Natural killer cell (primary cell): ENCODE data around the gene TNRC6B. TPM values are rescaled to one million over a fixed set of nuclear protein-coding genes. Genes with fewer than 3 reads are reported as not detected.

ENCODE experiments used
- ATAC-seq, 3 donors: fragments of 150-1000 bp in 2 of 3; fragments of 200-7000 bp in 1 of 3; cut with Tn5 transposase; 1 replicate in 1 of 3; 2 replicates in 2 of 3; pipeline ENCODE4 v1.10.0; 2021; ENCODE audit warnings: mild to moderate bottlenecking in 2 of 3, moderate library complexity in 2 of 3
- DNase-seq, 2 donors: peaks; one replicate each; pipeline versions ENCODE4 v3.0.0 to v3.0.0-alpha.2; 2013 to 2021; ENCODE audit warnings: mixed read lengths in 1 of 2
- H3K27ac ChIP-seq: one replicate; pipeline ENCODE4 v1.5.1; 2013; ENCODE audit warnings: mild to moderate bottlenecking, low read length
- H3K27me3 ChIP-seq: one replicate; pipeline ENCODE4 v1.6.1; 2013; ENCODE audit warnings: low read length; ENCODE audit not compliant: control insufficient read depth, insufficient read depth
- H3K36me3 ChIP-seq: one replicate; pipeline ENCODE4 v1.6.1; 2013; ENCODE audit warnings: low read length; ENCODE audit not compliant: control insufficient read depth, insufficient read depth
- H3K4me1 ChIP-seq: one replicate; pipeline ENCODE4 v1.6.1; 2013; ENCODE audit warnings: low read length; ENCODE audit not compliant: control insufficient read depth, insufficient read depth
- H3K4me3 ChIP-seq: one replicate; pipeline ENCODE4 v1.5.1; 2013; ENCODE audit warnings: low read length
- H3K9me3 ChIP-seq: one replicate; pipeline ENCODE4 v1.6.1; 2013; ENCODE audit warnings: low read length; ENCODE audit not compliant: control insufficient read depth, insufficient read depth
- H3K27ac Mint-ChIP-seq, 2 donors: one replicate each; pipeline ENCODE4 v1.8.0; 2022; ENCODE audit warnings: mild to moderate bottlenecking in 2 of 2, mixed read lengths in 2 of 2, moderate library complexity in 1 of 2
- H3K27me3 Mint-ChIP-seq, 2 donors: one replicate each; pipeline ENCODE4 v1.8.0; 2022; ENCODE audit warnings: low read depth in 2 of 2, mixed read lengths in 2 of 2
- H3K36me3 Mint-ChIP-seq: one replicate; pipeline ENCODE4 v1.8.0; 2022; ENCODE audit warnings: mixed read lengths
- H3K4me1 Mint-ChIP-seq, 2 donors: one replicate each; pipeline ENCODE4 v1.8.0; 2022; ENCODE audit warnings: mixed read lengths in 2 of 2
- H3K4me3 Mint-ChIP-seq: one replicate; pipeline ENCODE4 v1.8.0; 2022; ENCODE audit warnings: mild to moderate bottlenecking, moderate library complexity, mixed read lengths
- H3K9me3 Mint-ChIP-seq, 2 donors: one replicate each; pipeline ENCODE4 v1.8.0; 2022; ENCODE audit warnings: mixed read lengths in 2 of 2
- CTCF ChIP-seq: fragments of 200-600 bp; IDR thresholded peaks from one replicate; pipeline ENCODE4 v1.8.0; 2022; ENCODE audit warnings: antibody characterized with exemption
- WGBS: methylation state at CpG from one replicate; pipeline ENCODE4 v1.1.7; 2013; ENCODE audit warnings: missing lambda C conversion rate; ENCODE audit not compliant: insufficient coverage; 5-methylcytosine and 5-hydroxymethylcytosine counted together
- intact Hi-C: fragments of 100-400 bp; cut with micrococcal nuclease; formaldehyde crosslinking; loops from one replicate; pipeline ENCODE4 v1.14.2; 2022
- total RNA-seq, 4 donors: library from RNA; stranded (reverse); fragments of 120-200 nt in 1 of 4; gene quantifications; one replicate each; pipeline versions ENCODE4 v1.2.3 to v1.2.4, GENCODE V29; 2013 to 2022

The TNRC6B gene
- total RNA-seq, 3 donors from 2014 or later (not counting 1 experiment from before 2014, with no cell fraction given), result 112 to 141 (median 138) TPM

- 100% methylated on average over 3 of the region's 4 CpGs for WGBS
- intact Hi-C loops, result no loop called here
- Histone ChIP-seq H3K4me3 (no peak overlapping the region), H3K9me3 (no peaks in the 10 kb centered on the region), H3K36me3 (peaks cover 17% of the 10 kb centered on the region), H3K27me3 (no peaks in the 10 kb centered on the region), H3K4me1 (peaks cover 22% of the 10 kb centered on the region), H3K27ac (no peak overlapping the region)
- no peaks in the 10 kb centered on the region for H3K27me3 Mint-ChIP-seq
- H3K4me3 Mint-ChIP-seq, result no peak overlapping the region
- DNase-seq (no peak), ATAC-seq (no peak)
- no peaks in the 10 kb centered on the region for H3K36me3 Mint-ChIP-seq
- H3K27ac Mint-ChIP-seq, result no peak overlapping the region
- no peaks in the 10 kb centered on the region for H3K9me3 Mint-ChIP-seq
- TF ChIP-seq CTCF, result no peak
- peaks cover 52 to 59% of the 10 kb centered on the region in 2 donors for H3K4me1 Mint-ChIP-seq
Measured at GRCh38 chr22:40251106-40251505, 73.4 kb downstream of the TNRC6B start.

GRCh38 chr22:40252146-40252545, 74.4 kb downstream of the TNRC6B start:
- TF ChIP-seq CTCF, result no peak
- Histone ChIP-seq H3K36me3 (peaks cover 11% of the 10 kb centered on the region), H3K4me1 (peaks cover 14% of the 10 kb centered on the region), H3K27ac (no peak overlapping the region), H3K9me3 (no peaks in the 10 kb centered on the region), H3K4me3 (no peak overlapping the region), H3K27me3 (no peaks in the 10 kb centered on the region)
- no peak overlapping the region for H3K4me3 Mint-ChIP-seq
- no peak for ATAC-seq
- H3K27me3 Mint-ChIP-seq, result no peaks in the 10 kb centered on the region
- H3K4me1 Mint-ChIP-seq, result peaks cover 58 to 60% of the 10 kb centered on the region in 2 donors
- WGBS, result 95% methylated on average over 1 of the region's 2 CpGs
- intact Hi-C loops, result no loop called here
- H3K9me3 Mint-ChIP-seq, result no peaks in the 10 kb centered on the region
- H3K36me3 Mint-ChIP-seq, result no peaks in the 10 kb centered on the region
- H3K27ac Mint-ChIP-seq, result no peak overlapping the region
- DNase-seq, result no peak

DNA sequence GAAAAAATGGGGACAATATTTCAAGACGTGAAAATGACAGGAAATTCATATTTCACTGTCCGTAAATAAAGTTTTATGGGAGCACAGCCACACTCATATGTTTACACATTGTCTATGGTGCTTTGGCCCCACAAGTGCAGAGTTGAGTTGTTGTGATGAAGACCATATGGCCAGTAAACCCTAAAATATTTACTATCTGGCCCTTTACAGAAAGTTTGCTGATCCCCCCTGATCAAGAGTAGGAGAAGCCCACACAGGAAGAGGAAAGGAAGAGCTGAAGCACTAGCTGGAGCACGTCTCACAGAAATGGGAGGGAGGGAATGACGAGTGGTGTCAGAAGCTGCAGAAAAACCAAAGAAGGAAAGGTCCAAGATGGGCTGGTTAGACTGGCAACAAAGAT, 78.8 kb downstream of the TNRC6B start:
- WGBS, result 79% methylated on average over 4 of the region's 4 CpGs
- Histone ChIP-seq H3K9me3 (no peaks in the 10 kb centered on the region), H3K36me3 (peaks cover 13% of the 10 kb centered on the region), H3K4me1 (no peaks in the 10 kb centered on the region), H3K27ac (no peak overlapping the region), H3K27me3 (no peaks in the 10 kb centered on the region), H3K4me3 (no peak overlapping the region)
- no peaks in the 10 kb centered on the region for H3K27me3 Mint-ChIP-seq
- no peak overlapping the region for H3K4me3 Mint-ChIP-seq
- peak overlapping the region; percentile 34 to 75 for H3K27ac Mint-ChIP-seq
- no peak for DNase-seq
- ATAC-seq, result no peak
- intact Hi-C loops, result no loop called here
- no peak for TF ChIP-seq CTCF
- H3K4me1 Mint-ChIP-seq, result peaks cover 35 to 51% of the 10 kb centered on the region in 2 donors
- no peaks in the 10 kb centered on the region for H3K36me3 Mint-ChIP-seq
- no peaks in the 10 kb centered on the region for H3K9me3 Mint-ChIP-seq

DNA sequence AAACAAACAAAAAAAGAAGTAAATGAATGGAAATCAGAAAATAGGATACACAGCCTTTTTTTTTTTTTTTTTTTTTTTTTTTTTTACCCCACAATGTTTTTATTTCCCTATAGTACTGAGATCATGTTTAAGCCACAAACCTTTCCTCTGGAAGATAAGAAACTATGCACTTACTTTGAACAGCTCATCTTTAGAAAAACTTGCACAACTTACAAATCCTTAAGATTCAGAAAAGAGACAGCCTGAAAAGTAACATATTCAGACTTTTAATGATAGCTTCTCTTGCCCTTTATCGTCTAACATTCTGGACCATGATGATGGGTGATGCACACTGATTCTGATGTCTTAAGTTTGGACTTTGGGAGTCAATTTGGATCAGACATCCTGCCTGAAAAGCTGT, 80.3 kb downstream of the TNRC6B start:
- no peak for DNase-seq
- Histone ChIP-seq H3K4me3 (no peak overlapping the region), H3K36me3 (peaks cover 22% of the 10 kb centered on the region), H3K27ac (no peak overlapping the region), H3K9me3 (no peaks in the 10 kb centered on the region), H3K4me1 (no peaks in the 10 kb centered on the region), H3K27me3 (no peaks in the 10 kb centered on the region)
- TF ChIP-seq CTCF, result no peak
- no peak overlapping the region for H3K4me3 Mint-ChIP-seq
- H3K27ac Mint-ChIP-seq, result peak overlapping the region; percentile 37 to 58
- H3K4me1 Mint-ChIP-seq, result peaks cover 28 to 47% of the 10 kb centered on the region in 2 donors
- WGBS, result 76% methylated on average over 1 of the region's 1 CpG
- H3K27me3 Mint-ChIP-seq, result no peaks in the 10 kb centered on the region
- intact Hi-C loops, result no loop called here
- no peaks in the 10 kb centered on the region for H3K36me3 Mint-ChIP-seq
- no peaks in the 10 kb centered on the region for H3K9me3 Mint-ChIP-seq
- ATAC-seq, result no peak
